Fibroblast of pulmonary artery (primary cell): Measurements from ENCODE around the gene CCDC15.

ENCODE experiments used
- DNase-seq: peaks from one replicate; pipeline ENCODE4 v3.0.0-alpha.2; 2010; ENCODE audit warnings: low read depth
- H3K4me3 ChIP-seq: replicated peaks from 2 replicates; pipeline ENCODE4 v1.5.1; 2011; ENCODE audit warnings: low read depth, mild to moderate bottlenecking, control low read depth, low read length, moderate library complexity
- TF ChIP-seq, protein P1 (sequence below): IDR thresholded peaks from 2 replicates; pipeline ENCODE4 v1.5.1; 2011; ENCODE audit warnings: mild to moderate bottlenecking, control low read depth, low read length, inconsistent platforms; ENCODE audit errors: missing control alignments

The CCDC15 gene

DNA sequence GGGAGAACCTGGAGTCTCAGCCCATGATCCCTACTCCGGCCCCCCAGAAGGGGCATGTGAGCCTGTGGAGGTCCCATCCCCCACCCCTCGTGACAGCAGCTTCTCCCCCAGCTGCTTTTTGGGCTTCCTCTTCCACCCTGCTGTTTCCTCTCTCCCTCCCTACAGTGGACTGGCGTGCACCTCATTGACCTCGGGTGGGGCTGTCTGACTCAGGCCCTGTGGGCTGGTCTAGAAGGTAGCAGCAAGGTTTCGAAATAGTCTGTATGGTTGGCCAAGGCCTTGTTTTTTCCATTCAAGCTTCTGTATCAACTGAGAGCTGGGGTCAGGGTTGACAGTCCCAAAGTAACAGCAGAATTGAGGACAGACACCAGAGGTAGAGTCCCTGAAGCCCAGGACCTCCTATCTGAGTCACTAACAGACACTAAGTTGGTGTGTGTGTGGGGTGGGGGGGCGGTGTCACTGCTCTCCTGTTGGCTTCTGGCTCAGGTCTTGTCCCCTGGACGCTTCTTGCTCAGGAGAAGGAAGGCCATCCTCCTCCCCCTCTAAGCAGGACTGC, 116.8 kb downstream of the CCDC15 start:
- H3K4me3 ChIP-seq, result no peak overlapping the region
- DNase-seq, result peak; percentile 77
- TF ChIP-seq, protein P1, sequence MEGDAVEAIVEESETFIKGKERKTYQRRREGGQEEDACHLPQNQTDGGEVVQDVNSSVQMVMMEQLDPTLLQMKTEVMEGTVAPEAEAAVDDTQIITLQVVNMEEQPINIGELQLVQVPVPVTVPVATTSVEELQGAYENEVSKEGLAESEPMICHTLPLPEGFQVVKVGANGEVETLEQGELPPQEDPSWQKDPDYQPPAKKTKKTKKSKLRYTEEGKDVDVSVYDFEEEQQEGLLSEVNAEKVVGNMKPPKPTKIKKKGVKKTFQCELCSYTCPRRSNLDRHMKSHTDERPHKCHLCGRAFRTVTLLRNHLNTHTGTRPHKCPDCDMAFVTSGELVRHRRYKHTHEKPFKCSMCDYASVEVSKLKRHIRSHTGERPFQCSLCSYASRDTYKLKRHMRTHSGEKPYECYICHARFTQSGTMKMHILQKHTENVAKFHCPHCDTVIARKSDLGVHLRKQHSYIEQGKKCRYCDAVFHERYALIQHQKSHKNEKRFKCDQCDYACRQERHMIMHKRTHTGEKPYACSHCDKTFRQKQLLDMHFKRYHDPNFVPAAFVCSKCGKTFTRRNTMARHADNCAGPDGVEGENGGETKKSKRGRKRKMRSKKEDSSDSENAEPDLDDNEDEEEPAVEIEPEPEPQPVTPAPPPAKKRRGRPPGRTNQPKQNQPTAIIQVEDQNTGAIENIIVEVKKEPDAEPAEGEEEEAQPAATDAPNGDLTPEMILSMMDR, result no peak

GRCh38 chr11:125071435-125071834, 117.4 kb downstream of the CCDC15 start:
- H3K4me3 ChIP-seq, result no peak overlapping the region
- TF ChIP-seq, protein P1, result no peak
- DNase-seq, result no peak

GRCh38 chr11:125071846-125072217, 117.8 kb downstream of the CCDC15 start:
- TF ChIP-seq, protein P1, result no peak
- H3K4me3 ChIP-seq, result no peak overlapping the region
- DNase-seq, result no peak

DNA sequence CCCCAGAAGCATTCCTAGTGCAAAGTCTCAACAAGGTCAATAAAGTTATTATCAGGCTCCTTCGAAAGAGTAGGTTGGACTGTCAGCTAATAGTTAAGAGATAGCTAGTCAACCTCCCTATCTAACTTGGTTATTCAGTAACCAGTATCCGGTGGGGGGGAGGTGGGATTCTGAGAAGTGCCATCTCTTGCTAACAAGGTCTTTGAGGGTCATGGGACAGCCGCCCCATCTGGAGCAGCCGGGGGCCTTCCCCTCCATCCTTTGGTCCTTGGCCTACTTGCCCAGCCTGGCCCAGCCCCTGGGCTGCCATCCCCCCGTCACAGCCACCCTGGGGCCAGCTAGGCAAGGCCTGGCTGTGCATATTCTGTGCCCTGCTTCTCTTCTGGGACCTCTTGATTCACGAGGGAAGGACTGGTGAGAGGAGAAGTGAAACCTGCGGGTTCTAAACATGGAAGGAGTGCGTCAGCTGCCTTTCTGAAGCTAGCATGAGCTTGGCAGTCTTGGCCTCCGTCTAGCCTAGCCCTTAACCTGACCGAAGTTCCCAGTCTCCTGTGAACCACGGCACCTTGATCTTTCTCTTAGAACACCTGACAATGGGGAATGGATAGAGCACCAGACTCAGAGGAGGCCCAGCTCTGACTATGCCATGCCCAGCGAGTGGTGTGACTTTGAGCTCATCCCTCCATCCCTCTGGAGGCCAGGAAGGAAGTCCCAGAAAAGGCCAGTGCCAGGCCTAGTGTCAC, 118.4 kb downstream of the CCDC15 start:
- TF ChIP-seq, protein P1, result no peak
- H3K4me3 ChIP-seq, result no peak overlapping the region
- no peak for DNase-seq

DNA sequence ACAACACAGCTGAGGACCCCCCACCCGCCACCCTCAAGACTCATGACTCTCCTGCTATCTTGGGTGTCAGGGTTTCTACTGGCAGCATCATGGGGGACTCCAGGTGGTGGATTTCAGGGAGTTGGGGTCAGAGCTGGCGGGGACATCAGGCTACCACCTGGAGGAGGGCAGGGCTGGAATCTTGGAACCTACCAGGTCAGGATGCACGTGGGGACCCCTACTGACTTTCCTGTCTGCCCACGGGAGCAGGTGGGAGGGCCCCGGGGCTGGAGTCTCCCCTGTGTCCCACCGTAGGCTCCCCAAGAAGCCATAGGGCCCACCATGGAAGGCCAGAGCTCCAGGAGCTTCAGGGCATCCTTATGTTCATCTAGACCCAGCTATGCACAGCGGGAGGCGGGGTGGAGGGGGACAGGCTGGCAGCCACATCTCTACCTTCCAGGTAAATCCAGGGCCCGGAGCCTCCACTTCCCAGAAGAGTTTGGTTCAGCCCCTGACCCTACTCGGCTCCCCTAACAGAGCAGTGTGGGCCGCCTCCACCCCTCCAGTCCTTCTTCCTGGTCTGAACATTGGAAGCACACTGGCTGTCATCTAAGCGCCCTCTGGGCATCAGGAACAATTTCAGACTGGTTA, 119.1 kb downstream of the CCDC15 start:
- TF ChIP-seq, protein P1, result no peak
- no peak for DNase-seq
- H3K4me3 ChIP-seq, result no peak overlapping the region

- DNase-seq, result no peak
- TF ChIP-seq, protein P1, result no peak
- H3K4me3 ChIP-seq, result no peak overlapping the region
Measured at GRCh38 chr11:125073616-125074483, 119.8 kb downstream of the CCDC15 start.
